ENCODE data around the gene TRAF2.
A peak's percentile ranks its signal among the peaks of the same experiment; 100 is the strongest.

Gene TRAF2

GRCh38 chr9:136963751-136964150 lies 77.4 kb downstream of the TRAF2 start:
- Histone ChIP-seq H3K27ac (ENCODE audit: low read depth, low read length) (no peak overlapping the region), H3K9ac (ENCODE audit: low read length) (no peak overlapping the region), H3K36me3 (ENCODE audit: control insufficient read depth, insufficient read depth, low read length) (no peaks in the 10 kb centered on the region), H3K9me3 (ENCODE audit: control insufficient read depth, insufficient read depth, low read depth, low read length) (no peaks in the 10 kb centered on the region), H3K4me3 (ENCODE audit: low read depth, low read length) (no peak overlapping the region), H3K27me3 (ENCODE audit: control insufficient read depth, insufficient read depth, low read length) (no peaks in the 10 kb centered on the region), H3K4me1 (ENCODE audit: control insufficient read depth, insufficient read depth, low read length) (peaks cover 8% of the 10 kb centered on the region)

GRCh38 chr9:136964171-136964689 lies 77.9 kb downstream of the TRAF2 start:
- no peaks in the 10 kb centered on the region for H3K9me3 ChIP-seq (ENCODE audit: control insufficient read depth, insufficient read depth, low read depth, low read length)
- H3K27ac ChIP-seq (ENCODE audit: low read depth, low read length): no peak overlapping the region
- no peak overlapping the region for H3K4me3 ChIP-seq (ENCODE audit: low read depth, low read length)
- H3K4me1 ChIP-seq (ENCODE audit: control insufficient read depth, insufficient read depth, low read length): peaks cover 8% of the 10 kb centered on the region
- H3K36me3 ChIP-seq (ENCODE audit: control insufficient read depth, insufficient read depth, low read length): no peaks in the 10 kb centered on the region
- no peak overlapping the region for H3K9ac ChIP-seq (ENCODE audit: low read length)
- H3K27me3 ChIP-seq (ENCODE audit: control insufficient read depth, insufficient read depth, low read length): no peaks in the 10 kb centered on the region

DNA sequence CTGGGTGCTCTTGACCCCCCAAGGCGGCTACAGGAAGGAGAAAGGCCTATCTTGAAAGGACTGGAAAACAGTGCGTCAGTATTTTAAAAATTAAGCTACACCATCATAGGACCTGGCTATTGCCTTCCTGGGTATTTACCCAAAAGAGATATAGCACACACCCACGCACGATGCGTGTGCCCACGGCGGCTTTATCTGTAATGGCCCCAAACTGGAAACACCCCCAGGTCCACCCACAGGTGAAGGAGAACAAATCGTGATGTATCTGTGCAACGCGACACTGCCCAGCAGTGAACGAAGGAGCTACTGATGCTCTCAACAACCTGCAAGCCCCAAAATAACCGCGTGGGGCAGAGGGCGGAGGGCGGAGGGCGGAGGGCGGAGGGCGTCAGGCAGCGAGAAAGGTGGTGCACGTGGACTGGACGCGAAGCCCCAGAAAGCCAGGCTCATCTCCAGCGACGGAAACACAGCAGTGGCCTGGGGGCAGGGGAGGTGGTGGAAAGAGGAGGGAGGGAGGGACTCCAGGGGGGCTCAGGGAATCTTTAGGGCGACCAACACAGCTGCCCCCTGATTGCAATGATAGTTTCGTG lies 78.6 kb downstream of the TRAF2 start:
- Histone ChIP-seq H3K4me1 (ENCODE audit: control insufficient read depth, insufficient read depth, low read length) (peaks cover 8% of the 10 kb centered on the region), H3K27ac (ENCODE audit: low read depth, low read length) (no peak overlapping the region), H3K36me3 (ENCODE audit: control insufficient read depth, insufficient read depth, low read length) (no peaks in the 10 kb centered on the region), H3K9ac (ENCODE audit: low read length) (no peak overlapping the region), H3K27me3 (ENCODE audit: control insufficient read depth, insufficient read depth, low read length) (no peaks in the 10 kb centered on the region), H3K9me3 (ENCODE audit: control insufficient read depth, insufficient read depth, low read depth, low read length) (no peaks in the 10 kb centered on the region), H3K4me3 (ENCODE audit: low read depth, low read length) (no peak overlapping the region)

DNA sequence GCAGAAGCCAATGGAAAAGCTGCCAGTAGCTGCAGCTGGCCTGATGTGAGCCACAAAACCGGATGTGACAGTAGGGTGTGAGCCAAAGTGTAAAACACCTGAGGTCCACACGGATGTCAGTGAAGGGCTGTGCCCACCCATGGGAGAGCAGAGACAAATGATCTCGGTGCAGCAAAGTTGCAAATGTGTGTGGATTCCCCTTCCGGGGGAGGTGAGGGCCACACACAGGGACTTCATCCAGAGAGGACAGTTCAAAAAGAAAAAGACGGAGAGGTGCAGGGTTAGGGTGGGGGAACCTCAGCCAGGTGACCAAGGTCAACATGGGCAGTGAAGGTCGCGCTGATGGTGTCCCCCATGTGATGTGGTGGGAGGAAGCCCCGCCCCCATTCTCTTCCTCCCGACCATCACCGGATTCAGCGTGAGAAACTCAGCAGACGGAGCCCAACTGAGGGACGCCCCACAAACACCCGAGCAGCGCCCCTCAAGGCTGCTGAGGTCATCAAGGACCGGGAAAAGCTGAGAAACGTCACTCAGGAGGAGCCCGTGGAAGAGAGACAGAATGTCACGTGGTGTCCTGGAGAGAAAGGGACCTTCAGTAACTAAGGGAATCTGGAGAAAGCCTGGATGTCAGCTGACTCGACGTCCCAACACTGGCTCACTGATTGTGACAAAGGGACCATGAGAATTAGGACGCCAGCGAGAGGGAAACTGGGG lies 79.6 kb downstream of the TRAF2 start:
- Histone ChIP-seq H3K9me3 (ENCODE audit: control insufficient read depth, insufficient read depth, low read depth, low read length) (no peaks in the 10 kb centered on the region), H3K27me3 (ENCODE audit: control insufficient read depth, insufficient read depth, low read length) (no peaks in the 10 kb centered on the region), H3K4me1 (ENCODE audit: control insufficient read depth, insufficient read depth, low read length) (peaks cover 8% of the 10 kb centered on the region), H3K27ac (ENCODE audit: low read depth, low read length) (no peak overlapping the region), H3K4me3 (ENCODE audit: low read depth, low read length) (no peak overlapping the region), H3K9ac (ENCODE audit: low read length) (peak overlapping the region; percentile 29), H3K36me3 (ENCODE audit: control insufficient read depth, insufficient read depth, low read length) (no peaks in the 10 kb centered on the region)

- Histone ChIP-seq H3K4me3 (ENCODE audit: low read depth, low read length) (no peak overlapping the region), H3K9me3 (ENCODE audit: control insufficient read depth, insufficient read depth, low read depth, low read length) (no peaks in the 10 kb centered on the region), H3K27ac (ENCODE audit: low read depth, low read length) (no peak overlapping the region), H3K4me1 (ENCODE audit: control insufficient read depth, insufficient read depth, low read length) (peaks cover 8% of the 10 kb centered on the region), H3K36me3 (ENCODE audit: control insufficient read depth, insufficient read depth, low read length) (no peaks in the 10 kb centered on the region), H3K27me3 (ENCODE audit: control insufficient read depth, insufficient read depth, low read length) (no peaks in the 10 kb centered on the region), H3K9ac (ENCODE audit: low read length) (no peak overlapping the region)
Observed at GRCh38 chr9:136968333-136969127, 82.2 kb downstream of the TRAF2 start.

DNA sequence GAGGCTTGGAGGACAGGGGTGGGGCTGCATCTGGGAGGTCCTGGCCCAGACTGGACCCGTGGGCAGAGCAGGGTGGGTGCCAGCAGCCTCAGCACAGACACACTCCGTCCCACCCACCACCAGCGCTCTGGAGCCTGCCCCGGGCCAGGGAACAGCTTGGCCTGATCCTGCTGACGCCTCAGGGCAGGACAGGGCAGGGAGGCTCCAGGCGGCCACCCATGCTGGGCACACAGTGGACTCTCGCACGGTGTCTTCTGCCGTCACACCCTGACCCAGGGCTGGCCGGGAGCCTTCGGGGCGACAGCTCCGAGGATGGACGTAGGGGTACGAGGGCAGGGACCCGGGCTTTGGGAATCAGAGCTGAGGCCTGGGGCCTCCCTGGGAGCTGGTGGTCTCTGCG lies 82.8 kb downstream of the TRAF2 start:
- Histone ChIP-seq H3K27me3 (ENCODE audit: control insufficient read depth, insufficient read depth, low read length) (no peaks in the 10 kb centered on the region), H3K36me3 (ENCODE audit: control insufficient read depth, insufficient read depth, low read length) (no peaks in the 10 kb centered on the region), H3K9ac (ENCODE audit: low read length) (no peak overlapping the region), H3K9me3 (ENCODE audit: control insufficient read depth, insufficient read depth, low read depth, low read length) (no peaks in the 10 kb centered on the region), H3K4me1 (ENCODE audit: control insufficient read depth, insufficient read depth, low read length) (peaks cover 8% of the 10 kb centered on the region), H3K4me3 (ENCODE audit: low read depth, low read length) (no peak overlapping the region), H3K27ac (ENCODE audit: low read depth, low read length) (no peak overlapping the region)

- Histone ChIP-seq H3K36me3 (ENCODE audit: control insufficient read depth, insufficient read depth, low read length) (no peaks in the 10 kb centered on the region), H3K27ac (ENCODE audit: low read depth, low read length) (no peak overlapping the region), H3K9me3 (ENCODE audit: control insufficient read depth, insufficient read depth, low read depth, low read length) (no peaks in the 10 kb centered on the region), H3K9ac (ENCODE audit: low read length) (no peak overlapping the region), H3K27me3 (ENCODE audit: control insufficient read depth, insufficient read depth, low read length) (no peaks in the 10 kb centered on the region), H3K4me1 (ENCODE audit: control insufficient read depth, insufficient read depth, low read length) (peaks cover 8% of the 10 kb centered on the region), H3K4me3 (ENCODE audit: low read depth, low read length) (no peak overlapping the region)
Observed at GRCh38 chr9:136969774-136970173, 83.5 kb downstream of the TRAF2 start.

GRCh38 chr9:136970361-136970760 lies 84.0 kb downstream of the TRAF2 start:
- no peak overlapping the region for H3K27ac ChIP-seq (ENCODE audit: low read depth, low read length)
- H3K27me3 ChIP-seq (ENCODE audit: control insufficient read depth, insufficient read depth, low read length): no peaks in the 10 kb centered on the region

DNA sequence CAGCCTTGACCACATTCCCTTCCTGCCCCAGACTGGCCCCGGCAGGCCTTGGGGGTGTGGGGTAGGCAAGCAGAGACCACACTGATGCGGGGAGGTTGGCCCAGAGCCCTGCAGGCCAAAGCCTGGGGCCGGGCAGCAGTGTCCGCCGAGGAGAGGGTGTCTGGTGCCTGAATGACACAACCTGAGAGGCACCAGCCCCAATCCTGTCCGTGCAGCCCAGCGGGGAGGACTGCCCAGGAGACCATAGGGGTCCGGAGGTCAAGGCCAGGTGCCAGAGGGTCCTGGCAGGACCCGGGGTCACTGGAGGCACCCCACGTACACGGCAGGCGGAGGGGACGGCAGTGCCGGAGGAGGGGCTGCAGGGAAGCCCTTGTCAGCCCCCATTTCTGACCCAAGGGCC lies 85.4 kb downstream of the TRAF2 start:
- no peak overlapping the region for H3K9ac ChIP-seq (ENCODE audit: low read length)

More at GRCh38 chr9:136970361-136970760, 84.0 kb downstream of the TRAF2 start:
- Histone ChIP-seq H3K4me3 (ENCODE audit: low read depth, low read length) (no peak overlapping the region), H3K9ac (ENCODE audit: low read length) (no peak overlapping the region), H3K4me1 (ENCODE audit: control insufficient read depth, insufficient read depth, low read length) (peaks cover 8% of the 10 kb centered on the region), H3K9me3 (ENCODE audit: control insufficient read depth, insufficient read depth, low read depth, low read length) (no peaks in the 10 kb centered on the region), H3K36me3 (ENCODE audit: control insufficient read depth, insufficient read depth, low read length) (no peaks in the 10 kb centered on the region)

GRCh38 chr9:136972335-136972734 lies 86.0 kb downstream of the TRAF2 start:
- Histone ChIP-seq H3K9ac (ENCODE audit: low read length) (no peak overlapping the region), H3K36me3 (ENCODE audit: control insufficient read depth, insufficient read depth, low read length) (no peaks in the 10 kb centered on the region), H3K9me3 (ENCODE audit: control insufficient read depth, insufficient read depth, low read depth, low read length) (no peaks in the 10 kb centered on the region), H3K27me3 (ENCODE audit: control insufficient read depth, insufficient read depth, low read length) (peaks cover 6% of the 10 kb centered on the region; the same call in 1 of the 2 replicates), H3K4me1 (ENCODE audit: control insufficient read depth, insufficient read depth, low read length) (peaks cover 4% of the 10 kb centered on the region; the same call in 1 of the 2 replicates), H3K27ac (ENCODE audit: low read depth, low read length) (no peak overlapping the region), H3K4me3 (ENCODE audit: low read depth, low read length) (no peak overlapping the region)

More for the DNA sequence above, 85.4 kb downstream of the TRAF2 start:
- H3K36me3 ChIP-seq (ENCODE audit: control insufficient read depth, insufficient read depth, low read length): no peaks in the 10 kb centered on the region
- no peak overlapping the region for H3K27ac ChIP-seq (ENCODE audit: low read depth, low read length)
- H3K4me3 ChIP-seq (ENCODE audit: low read depth, low read length): no peak overlapping the region
- H3K4me1 ChIP-seq (ENCODE audit: control insufficient read depth, insufficient read depth, low read length): no peaks in the 10 kb centered on the region
- H3K27me3 ChIP-seq (ENCODE audit: control insufficient read depth, insufficient read depth, low read length): 0 out of 2 replicates have a peak, but pooled peaks cover under 1% of the 10 kb centered on the region
- H3K9me3 ChIP-seq (ENCODE audit: control insufficient read depth, insufficient read depth, low read depth, low read length): no peaks in the 10 kb centered on the region

GRCh38 chr9:136972743-136973142 lies 86.4 kb downstream of the TRAF2 start:
- Histone ChIP-seq H3K27ac (ENCODE audit: low read depth, low read length) (no peak overlapping the region), H3K9me3 (ENCODE audit: control insufficient read depth, insufficient read depth, low read depth, low read length) (no peaks in the 10 kb centered on the region), H3K36me3 (ENCODE audit: control insufficient read depth, insufficient read depth, low read length) (no peaks in the 10 kb centered on the region), H3K4me3 (ENCODE audit: low read depth, low read length) (no peak overlapping the region), H3K27me3 (ENCODE audit: control insufficient read depth, insufficient read depth, low read length) (peaks cover 9% of the 10 kb centered on the region; the same call in 1 of the 2 replicates), H3K9ac (ENCODE audit: low read length) (no peak overlapping the region), H3K4me1 (ENCODE audit: control insufficient read depth, insufficient read depth, low read length) (peaks cover 7% of the 10 kb centered on the region; the same call in 1 of the 2 replicates)
